Activated CD4-positive, alpha-beta T cell treated with anti-CD3 and anti-CD28 coated beads, Interleukin-2, amount 50 U/mL, for 1 hour (primary cell): ENCODE measurements around the gene EVC2.

Source experiments
- DNase-seq: peaks from one replicate; pipeline ENCODE4 v3.0.0-alpha.2; 2020

The EVC2 gene

GRCh38 chr4:5554376-5554775, 154.0 kb downstream of the EVC2 start:
- no peak for DNase-seq

- DNase-seq: no peak
These were observed 154.6 kb downstream of the EVC2 start for GRCh38 chr4:5553801-5554200.

- no peak for DNase-seq
These were observed 155.9 kb downstream of the EVC2 start for GRCh38 chr4:5552451-5552850.

- DNase-seq: no peak
These were observed 160.6 kb downstream of the EVC2 start for GRCh38 chr4:5547651-5548249.

- no peak for DNase-seq
These were observed 163.1 kb downstream of the EVC2 start for GRCh38 chr4:5545271-5545670.

DNA sequence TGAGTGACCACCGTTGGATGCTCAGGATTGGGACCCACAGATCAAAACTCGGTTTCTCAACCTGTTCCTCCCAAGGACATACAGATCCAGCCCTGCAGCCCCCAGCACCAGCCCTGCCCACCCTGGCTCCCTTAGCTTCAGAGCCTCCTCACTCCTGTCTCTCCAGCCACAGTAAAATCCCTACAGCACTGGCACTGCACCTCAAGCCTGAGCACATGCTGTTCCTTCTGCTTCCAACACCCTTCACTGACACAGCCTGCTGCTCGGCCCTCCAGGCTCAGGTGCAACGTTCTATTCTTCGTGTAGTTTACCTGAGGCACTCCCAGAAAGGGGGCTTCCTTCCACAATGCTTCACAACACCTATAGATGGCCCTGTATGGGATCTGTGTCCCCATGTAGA, 163.6 kb downstream of the EVC2 start:
- no peak for DNase-seq

- DNase-seq: no peak
These were observed 164.7 kb downstream of the EVC2 start for GRCh38 chr4:5543681-5544080.

DNA sequence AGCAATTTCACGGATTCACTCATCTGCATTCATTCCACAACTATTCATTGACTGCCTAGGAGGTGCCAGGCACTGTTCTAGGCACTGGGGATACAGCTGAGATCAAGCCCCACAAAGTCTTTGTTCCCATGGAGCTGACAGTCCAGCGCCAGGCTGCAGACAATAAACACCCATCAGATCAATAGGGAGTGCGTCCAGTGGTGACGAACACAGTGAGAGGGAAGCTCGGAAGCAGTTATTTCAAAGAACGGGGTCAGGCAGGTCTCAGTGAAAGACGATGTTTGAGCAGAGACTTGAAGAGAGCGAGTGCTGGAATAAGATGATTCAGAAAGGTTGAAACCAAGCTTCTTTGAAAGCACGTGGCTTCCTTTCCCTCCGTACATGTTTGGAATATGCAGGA, 167.2 kb downstream of the EVC2 start:
- DNase-seq: no peak

- no peak for DNase-seq
These were observed 168.8 kb downstream of the EVC2 start for GRCh38 chr4:5539584-5539983.

DNA sequence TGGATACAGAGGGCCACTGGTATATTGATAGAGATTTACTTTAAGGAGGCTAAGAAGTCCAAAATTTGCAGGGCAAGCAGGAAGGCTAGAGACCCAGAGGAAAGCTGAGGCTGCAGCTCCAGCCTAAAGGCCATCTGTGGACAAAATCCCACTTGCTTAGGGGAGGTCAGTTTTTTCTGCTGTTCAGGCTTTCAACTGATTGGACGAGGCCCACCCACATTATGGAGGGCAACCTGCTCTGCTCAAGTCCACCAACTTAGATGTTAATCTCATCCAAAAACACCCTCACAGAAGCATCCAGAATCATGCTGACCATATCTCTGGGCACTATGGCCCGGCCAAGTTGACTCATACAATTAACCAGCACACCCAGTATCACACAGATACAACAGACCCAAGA, 176.3 kb downstream of the EVC2 start:
- DNase-seq: no peak

DNA sequence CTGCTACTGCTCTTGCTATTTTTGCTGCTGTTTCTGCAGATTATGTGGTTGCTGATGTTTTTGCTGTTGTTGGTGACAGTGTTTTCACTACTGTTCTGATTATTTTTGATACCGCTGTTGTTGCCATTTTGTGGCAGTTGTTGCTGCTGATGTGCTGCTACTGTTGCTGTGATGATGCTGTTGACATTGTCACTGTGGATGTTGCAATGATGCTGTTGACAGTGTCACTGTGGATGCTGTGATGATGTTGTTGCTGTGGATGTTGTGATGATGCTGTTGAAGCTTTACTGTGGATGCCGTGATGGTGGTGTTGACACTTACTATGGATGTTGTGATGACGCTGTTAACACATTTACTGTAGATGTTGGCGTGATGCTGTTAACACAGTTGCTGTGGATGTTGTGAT, 180.3 kb downstream of the EVC2 start:
- DNase-seq: no peak

GRCh38 chr4:5527211-5527610, 181.1 kb downstream of the EVC2 start:
- DNase-seq: no peak

DNA sequence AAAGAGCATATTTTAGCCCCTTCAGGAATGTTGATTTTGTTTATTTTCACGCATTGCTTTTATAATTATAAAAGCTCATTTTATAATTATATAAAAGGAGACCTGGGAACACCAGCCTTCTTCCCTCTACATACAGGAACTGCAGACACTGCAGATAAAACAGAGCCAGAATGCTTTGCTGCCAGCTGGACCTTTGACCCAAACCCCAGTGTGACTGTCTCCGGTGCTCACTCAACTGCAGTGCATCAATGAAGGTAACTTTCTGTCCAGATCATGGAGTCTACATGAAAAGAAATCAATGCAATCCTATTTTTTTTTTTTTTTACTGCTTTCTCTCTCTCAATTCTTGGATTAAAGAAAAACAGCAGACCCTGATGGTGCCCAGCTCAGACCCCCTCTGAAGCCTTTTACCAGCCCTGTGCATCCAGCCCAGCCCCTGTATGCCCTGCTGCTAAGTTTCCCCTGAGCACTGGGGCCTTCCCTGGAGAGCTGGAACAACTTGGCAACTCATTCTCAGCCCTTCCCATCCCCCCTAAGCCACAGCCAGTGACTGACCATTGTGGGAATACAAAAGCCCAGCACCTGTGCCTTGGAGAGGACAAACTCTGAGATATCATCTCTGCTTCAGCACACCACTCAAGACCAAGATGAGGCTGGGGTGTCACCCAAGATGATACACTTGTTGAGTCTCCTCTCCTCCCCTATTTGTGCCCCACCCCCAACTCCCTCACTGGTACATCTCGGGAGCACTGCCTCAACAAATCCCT, 182.1 kb downstream of the EVC2 start:
- no peak for DNase-seq

DNA sequence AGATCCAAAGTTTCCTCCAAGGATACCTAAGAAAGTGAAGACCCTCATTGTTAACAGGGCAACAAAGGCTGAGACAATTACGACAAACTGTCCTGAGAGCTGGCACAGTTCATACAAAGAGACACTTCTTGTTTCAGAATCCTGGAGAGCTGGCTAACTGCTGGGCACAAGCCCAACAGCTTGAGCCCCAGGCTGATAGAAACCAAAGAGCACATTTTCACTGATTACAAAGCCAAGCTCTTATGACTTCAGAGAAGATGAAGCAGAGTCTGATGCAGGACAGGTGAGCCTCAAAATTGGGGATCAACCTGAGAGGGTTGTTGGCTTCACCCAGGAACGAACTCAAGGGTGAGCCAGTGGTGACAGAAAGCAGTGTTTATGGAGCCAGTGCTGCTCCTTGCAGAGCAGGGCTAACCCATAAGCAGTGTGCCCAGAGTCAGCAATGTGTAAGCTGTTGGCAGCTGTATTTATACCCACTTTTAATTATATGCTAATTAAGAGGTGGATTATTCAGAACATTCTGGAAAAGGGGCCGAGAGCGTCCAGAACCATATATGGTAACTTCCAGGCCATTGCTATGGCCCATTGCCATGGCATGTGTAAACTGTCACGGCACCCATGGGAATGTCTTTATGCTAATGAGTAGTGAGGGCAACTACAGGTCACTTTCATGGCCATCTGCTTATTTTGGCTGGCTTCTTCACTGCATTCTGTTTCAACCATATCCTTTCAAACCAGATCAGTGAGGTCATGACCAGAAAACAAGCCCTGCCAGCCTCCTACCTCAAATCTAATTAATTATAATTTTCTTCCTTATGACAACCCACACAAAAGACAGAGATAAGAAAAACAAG, 183.7 kb downstream of the EVC2 start:
- no peak for DNase-seq

- DNase-seq: no peak
These were observed 191.0 kb downstream of the EVC2 start for GRCh38 chr4:5517372-5517771.

DNA sequence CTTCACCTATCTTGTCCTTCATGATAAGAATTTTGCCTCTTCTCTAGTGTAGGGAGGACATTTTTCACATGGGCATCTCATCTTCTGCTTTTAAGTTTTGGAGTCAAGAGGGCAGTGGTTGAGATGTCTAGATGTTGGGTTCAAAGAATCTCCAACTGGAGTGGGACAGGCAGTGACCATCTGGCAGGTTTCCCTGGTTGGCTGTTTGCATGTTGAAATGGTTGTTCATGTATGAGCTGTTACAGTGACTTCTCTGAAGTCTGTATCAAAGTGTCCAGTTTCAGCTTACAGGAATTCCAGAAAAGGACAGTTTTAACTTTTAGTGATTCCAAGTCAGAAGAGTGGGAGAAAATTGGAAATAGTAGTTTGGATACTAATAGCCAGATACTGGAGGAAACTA, 192.7 kb downstream of the EVC2 start:
- DNase-seq: no peak
